Mesenchymal stem cell (in vitro differentiated cells and primary cell): Measurements from ENCODE around the gene DDX6.
A peak's percentile ranks its signal among the peaks of the same experiment; 100 is the strongest.
"Not testable (repeated sequence)": the region's sequence is repeated elsewhere in the genome, so short reads cannot be mapped to it uniquely, and the experiment has no call there.

Experiments used
- DNase-seq: peaks from one replicate; pipeline ENCODE4 v3.0.0-alpha.2; 2013
- H2AFZ ChIP-seq: one replicate; pipeline ENCODE4 v1.6.1; 2013; ENCODE audit warnings: low read depth, mild to moderate bottlenecking, control low read depth, inconsistent platforms, low read length, moderate library complexity
- H2AK5ac ChIP-seq: 2 replicates; pipeline ENCODE4 v1.6.1; 2013; ENCODE audit warnings: low read length, moderate library complexity, mild to moderate bottlenecking, inconsistent platforms; ENCODE audit not compliant: severe bottlenecking
- H2BK120ac ChIP-seq: one replicate; pipeline ENCODE4 v1.6.1; 2013; ENCODE audit warnings: low read depth, mild to moderate bottlenecking, inconsistent platforms, low read length, moderate library complexity
- H2BK12ac ChIP-seq, 2 experiments: one replicate each; pipeline ENCODE4 v1.6.1; 2013; ENCODE audit warnings: inconsistent platforms in 2 of 2, low read length in 2 of 2, mild to moderate bottlenecking in 2 of 2, moderate library complexity in 2 of 2, control low read depth in 1 of 2
- H2BK15ac ChIP-seq: one replicate; pipeline ENCODE4 v1.6.1; 2013; ENCODE audit warnings: mild to moderate bottlenecking, low read depth, inconsistent platforms; ENCODE audit not compliant: poor library complexity, severe bottlenecking
- H2BK5ac ChIP-seq: 2 replicates; pipeline ENCODE4 v1.6.1; 2013; ENCODE audit warnings: low read depth, mild to moderate bottlenecking, low read length, control low read depth, inconsistent platforms; ENCODE audit not compliant: poor library complexity, severe bottlenecking
- H3K14ac ChIP-seq, 2 experiments: one replicate each; pipeline ENCODE4 v1.6.1; 2013; ENCODE audit warnings: inconsistent platforms in 2 of 2, low read length in 2 of 2, control low read depth in 1 of 2, mild to moderate bottlenecking in 1 of 2, moderate library complexity in 1 of 2
- H3K18ac ChIP-seq, 2 experiments: one replicate each; pipeline ENCODE4 v1.6.1; 2013; ENCODE audit warnings: inconsistent platforms in 2 of 2, low read length in 2 of 2, control low read depth in 1 of 2, low read depth in 1 of 2, mild to moderate bottlenecking in 1 of 2
- H3K23ac ChIP-seq, 2 experiments: one replicate each; pipeline ENCODE4 v1.6.1; 2013; ENCODE audit warnings: inconsistent platforms in 2 of 2, low read length in 2 of 2, mild to moderate bottlenecking in 2 of 2, moderate library complexity in 2 of 2, control low read depth in 1 of 2
- H3K27ac ChIP-seq: 2 replicates; pipeline ENCODE4 v1.5.1; 2013; ENCODE audit warnings: mild to moderate bottlenecking, moderate library complexity, low read length, control low read depth, inconsistent platforms; ENCODE audit not compliant: poor library complexity, severe bottlenecking
- H3K27me3 ChIP-seq, 2 experiments: 2 replicates each; pipeline versions ENCODE4 v1.6.1 to v1.7.0; 2013; ENCODE audit warnings: low read length in 2 of 2, mild to moderate bottlenecking in 2 of 2, moderate library complexity in 2 of 2, control low read depth in 1 of 2, inconsistent platforms in 1 of 2; ENCODE audit not compliant: control insufficient read depth in 1 of 2, insufficient read depth in 1 of 2
- H3K36me3 ChIP-seq, 2 experiments: 2 replicates each; pipeline versions ENCODE4 v1.6.1 to v1.7.0; 2013; ENCODE audit warnings: low read length in 2 of 2, control low read depth in 1 of 2, inconsistent platforms in 1 of 2, low read depth in 1 of 2, mild to moderate bottlenecking in 1 of 2; ENCODE audit not compliant: insufficient read depth in 2 of 2, control insufficient read depth in 1 of 2
- H3K4ac ChIP-seq, 2 experiments: one replicate each; pipeline ENCODE4 v1.6.1; 2013; ENCODE audit warnings: inconsistent platforms in 2 of 2, low read length in 2 of 2, mild to moderate bottlenecking in 2 of 2, moderate library complexity in 2 of 2, control low read depth in 1 of 2, low read depth in 1 of 2
- H3K4me1 ChIP-seq: 2 replicates; pipeline ENCODE4 v1.6.1; 2013; ENCODE audit warnings: low read depth, low read length, control low read depth; ENCODE audit not compliant: control insufficient read depth, insufficient read depth
- H3K4me2 ChIP-seq: 2 replicates; pipeline ENCODE4 v1.6.1; 2013; ENCODE audit warnings: low read length, mild to moderate bottlenecking, inconsistent platforms; ENCODE audit not compliant: poor library complexity, severe bottlenecking
- H3K4me3 ChIP-seq, 2 experiments: 2 replicates each; pipeline versions ENCODE4 v1.5.1 to v1.7.0; 2013; ENCODE audit warnings: low read length in 2 of 2, mild to moderate bottlenecking in 2 of 2, control low read depth in 1 of 2, low read depth in 1 of 2; ENCODE audit not compliant: insufficient read depth in 1 of 2
- H3K79me1 ChIP-seq: replicated peaks from 2 replicates; pipeline ENCODE4 v1.6.1; 2013; ENCODE audit warnings: mild to moderate bottlenecking, control low read depth, low read length, inconsistent platforms; ENCODE audit not compliant: poor library complexity, severe bottlenecking
- H3K9ac ChIP-seq: 2 replicates; pipeline ENCODE4 v1.7.0; 2013; ENCODE audit warnings: mild to moderate bottlenecking, low read length, moderate library complexity
- H3K9me3 ChIP-seq: 2 replicates; pipeline ENCODE4 v1.7.0; 2013; ENCODE audit warnings: mild to moderate bottlenecking, low read length; ENCODE audit not compliant: control insufficient read depth
- H4K8ac ChIP-seq: one replicate; pipeline ENCODE4 v1.6.1; 2013; ENCODE audit warnings: inconsistent platforms, mild to moderate bottlenecking, low read length, moderate library complexity
- H4K91ac ChIP-seq: one replicate; pipeline ENCODE4 v1.6.1; 2013; ENCODE audit warnings: mild to moderate bottlenecking, low read length, inconsistent platforms
- WGBS: methylation state at CpG from one replicate; pipeline ENCODE4 v1.1.7; 2013; ENCODE audit warnings: mixed read lengths; 5-methylcytosine and 5-hydroxymethylcytosine counted together

The DDX6 gene

GRCh38 chr11:118768690-118769089, 22.3 kb downstream of the DDX6 start:
- 100% methylated on average over 1 of the region's 3 CpGs for WGBS
- H2AK5ac ChIP-seq: peak overlapping the region; percentile 65
- no peak overlapping the region for H2AFZ ChIP-seq
- no peak overlapping the region for H2BK120ac ChIP-seq
- no peak overlapping the region for H3K23ac ChIP-seq
- peaks cover 3% of the 10 kb centered on the region for H3K79me1 ChIP-seq
- no peaks in the 10 kb centered on the region for H3K9me3 ChIP-seq
- no peak overlapping the region for H2BK15ac ChIP-seq
- peak; percentile 30 for DNase-seq
- no peak overlapping the region for H3K9ac ChIP-seq
- no peak overlapping the region for H2BK12ac ChIP-seq
- H3K27me3 ChIP-seq: no peaks in the 10 kb centered on the region
- H3K4me2 ChIP-seq: no peak overlapping the region
- H4K8ac ChIP-seq: no peak overlapping the region
- no peak overlapping the region for H3K27ac ChIP-seq
- H3K36me3 ChIP-seq: peaks cover 26 to 73% of the 10 kb centered on the region in 2 experiments
- no peak overlapping the region for H4K91ac ChIP-seq
- peaks cover 3% of the 10 kb centered on the region for H3K4me1 ChIP-seq
- no peak overlapping the region for H2BK5ac ChIP-seq
- H3K18ac ChIP-seq: no peak overlapping the region
- no peak overlapping the region for H3K4me3 ChIP-seq
- H3K4ac ChIP-seq: no peak overlapping the region
- H3K14ac ChIP-seq: no peak overlapping the region

DNA sequence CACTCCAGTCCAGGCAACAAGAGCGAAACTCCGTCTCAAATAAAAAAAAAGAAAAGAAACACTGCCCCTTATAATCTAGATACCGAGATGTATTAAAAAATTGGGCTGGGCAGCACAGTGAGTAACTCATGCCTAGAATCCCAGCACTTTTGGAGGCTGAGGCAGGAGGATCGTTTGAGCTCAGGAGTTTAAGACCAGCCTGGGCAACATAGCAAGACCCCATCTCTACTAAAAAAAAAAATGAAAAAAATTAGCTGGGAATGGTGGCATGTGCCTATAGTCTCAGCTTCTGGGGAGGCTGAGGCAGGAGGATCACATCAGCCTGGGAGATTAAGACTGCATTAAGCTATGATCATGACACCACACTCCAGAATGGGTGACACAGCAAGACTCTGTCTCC, 24.9 kb downstream of the DDX6 start:
- H3K14ac ChIP-seq: no peak overlapping the region
- H3K9me3 ChIP-seq: no peaks in the 10 kb centered on the region
- H3K27ac ChIP-seq: no peak overlapping the region
- no peak overlapping the region for H2BK120ac ChIP-seq
- WGBS: 100% methylated on average over 3 of the region's 4 CpGs
- H2BK5ac ChIP-seq: no peak overlapping the region
- H3K4me2 ChIP-seq: no peak overlapping the region
- no peak overlapping the region for H2BK15ac ChIP-seq
- peaks cover 34 to 73% of the 10 kb centered on the region in 2 experiments for H3K36me3 ChIP-seq
- H3K23ac ChIP-seq: no peak overlapping the region
- H3K9ac ChIP-seq: no peak overlapping the region
- peaks cover 3% of the 10 kb centered on the region for H3K4me1 ChIP-seq
- H2AK5ac ChIP-seq: no peak overlapping the region
- H3K18ac ChIP-seq: no peak overlapping the region
- H3K27me3 ChIP-seq: no peaks in the 10 kb centered on the region
- H3K4me3 ChIP-seq: no peak overlapping the region
- H2AFZ ChIP-seq: no peak overlapping the region
- DNase-seq: no peak
- no peak overlapping the region for H3K4ac ChIP-seq
- H4K91ac ChIP-seq: no peak overlapping the region
- H2BK12ac ChIP-seq: no peak overlapping the region
- H4K8ac ChIP-seq: no peak overlapping the region
- H3K79me1 ChIP-seq: peaks cover 5% of the 10 kb centered on the region

DNA sequence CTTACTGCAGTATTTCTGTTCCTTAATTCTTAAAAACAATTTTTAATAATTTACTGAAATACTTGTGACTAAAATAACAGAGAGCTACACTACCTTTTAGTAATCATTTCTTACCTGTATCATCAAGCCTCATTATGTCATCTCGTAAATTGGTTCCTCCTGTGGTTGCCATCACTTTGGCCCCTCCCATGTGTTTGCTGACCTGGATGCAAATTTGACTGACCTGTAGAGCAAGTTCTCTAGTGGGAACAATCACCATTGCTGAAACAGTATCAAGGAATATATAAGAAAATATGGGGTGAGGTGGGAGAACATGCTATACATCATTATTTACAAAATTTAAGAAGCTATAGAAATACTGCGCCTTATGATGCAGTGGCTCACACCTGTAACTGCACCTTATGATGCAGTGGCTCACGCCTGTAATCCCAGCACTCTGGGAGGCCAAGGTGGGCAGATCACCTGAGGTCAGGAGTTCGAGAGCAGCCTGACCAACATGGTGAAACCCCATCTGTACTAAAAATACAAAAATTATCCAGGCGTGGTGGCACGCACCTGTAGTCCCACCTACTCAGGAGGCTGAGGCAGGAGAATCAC, 25.8 kb downstream of the DDX6 start:
- H2BK15ac ChIP-seq, H2BK120ac ChIP-seq, H4K8ac ChIP-seq, H3K9ac ChIP-seq, H4K91ac ChIP-seq, H3K27ac ChIP-seq, H3K4me1 ChIP-seq, H3K18ac ChIP-seq, H3K9me3 ChIP-seq, H3K23ac ChIP-seq, H3K14ac ChIP-seq, H3K4ac ChIP-seq, H2AK5ac ChIP-seq, H2BK12ac ChIP-seq, DNase-seq, H3K27me3 ChIP-seq, H3K4me2 ChIP-seq, H3K79me1 ChIP-seq, H3K4me3 ChIP-seq, H2AFZ ChIP-seq, H2BK5ac ChIP-seq: not testable (repeated sequence)
- H3K36me3 ChIP-seq: peaks cover 40 to 77% of the 10 kb centered on the region in 2 experiments
- WGBS: 99% methylated on average over 6 of the region's 6 CpGs

GRCh38 chr11:118763041-118763440, 27.9 kb downstream of the DDX6 start:
- Histone ChIP-seq H3K79me1 (peaks cover 8% of the 10 kb centered on the region), H3K23ac (no peak overlapping the region), H3K27me3 (no peaks in the 10 kb centered on the region), H3K18ac (no peak overlapping the region), H3K9ac (no peak overlapping the region), H3K4me2 (no peak overlapping the region), H3K4ac (no peak overlapping the region), H3K14ac (no peak overlapping the region), H2BK12ac (no peak overlapping the region), H2BK5ac (no peak overlapping the region), H2AFZ (no peak overlapping the region), H3K36me3 (peaks cover 44 to 93% of the 10 kb centered on the region in 2 experiments), H4K8ac (no peak overlapping the region), H2AK5ac (no peak overlapping the region), H3K4me1 (no peaks in the 10 kb centered on the region), H4K91ac (no peak overlapping the region), H2BK120ac (no peak overlapping the region), H3K4me3 (no peak overlapping the region), H3K9me3 (no peaks in the 10 kb centered on the region), H3K27ac (no peak overlapping the region), H2BK15ac (no peak overlapping the region)
- no peak for DNase-seq
- WGBS: 100% methylated on average over 1 of the region's 2 CpGs
